H9 (cell line): ENCODE results near the gene SPRED1. TPM values are rescaled to one million over a fixed set of nuclear protein-coding genes. Genes with fewer than 3 reads are reported as not detected.

Experiments
- DNase-seq: peaks from one replicate; pipeline ENCODE4 v3.0.0-alpha.2; 2017
- H2AFZ ChIP-seq: one replicate; pipeline ENCODE4 v1.6.1; 2013; ENCODE audit warnings: mild to moderate bottlenecking, low read length, control low read depth, moderate library complexity
- H2AK5ac ChIP-seq: 2 replicates; pipeline ENCODE4 v1.6.1; 2013; ENCODE audit warnings: low read length, control low read depth, mixed read lengths; ENCODE audit not compliant: insufficient read length
- H2BK120ac ChIP-seq: one replicate; pipeline ENCODE4 v1.6.1; 2013; ENCODE audit warnings: low read depth, mild to moderate bottlenecking, low read length, control low read depth, inconsistent platforms; ENCODE audit not compliant: poor library complexity, severe bottlenecking
- H2BK12ac ChIP-seq: 2 replicates; pipeline ENCODE4 v1.6.1; 2013; ENCODE audit warnings: low read length, control low read depth, mixed read lengths, low read depth; ENCODE audit not compliant: insufficient read length
- H2BK15ac ChIP-seq: 2 replicates; pipeline ENCODE4 v1.6.1; 2013; ENCODE audit warnings: low read depth, low read length, control low read depth
- H2BK20ac ChIP-seq: one replicate; pipeline ENCODE4 v1.6.1; 2013; ENCODE audit warnings: low read depth, mild to moderate bottlenecking, low read length, control low read depth, inconsistent platforms; ENCODE audit not compliant: poor library complexity, severe bottlenecking
- H2BK5ac ChIP-seq: 2 replicates; pipeline ENCODE4 v1.6.1; 2013; ENCODE audit warnings: low read length, control low read depth, mixed read lengths; ENCODE audit not compliant: insufficient read length
- H3K14ac ChIP-seq: 2 replicates; pipeline ENCODE4 v1.6.1; 2013; ENCODE audit warnings: low read length, control low read depth; ENCODE audit not compliant: insufficient read depth
- H3K18ac ChIP-seq: 2 replicates; pipeline ENCODE4 v1.6.1; 2013; ENCODE audit warnings: low read depth, mild to moderate bottlenecking, mixed read lengths, low read length, control low read depth; ENCODE audit not compliant: insufficient read length
- H3K23ac ChIP-seq: 2 replicates; pipeline ENCODE4 v1.6.1; 2013; ENCODE audit warnings: low read length, control low read depth, mixed read lengths, low read depth; ENCODE audit not compliant: insufficient read length
- H3K23me2 ChIP-seq: 2 replicates; pipeline ENCODE4 v1.6.1; 2013; ENCODE audit warnings: low read depth, mild to moderate bottlenecking, mixed read lengths, low read length, control low read depth; ENCODE audit not compliant: insufficient read length, poor library complexity, severe bottlenecking
- H3K27ac ChIP-seq: 2 replicates; pipeline ENCODE4 v1.5.1; 2013; ENCODE audit warnings: low read length, control low read depth, mixed read lengths, low read depth; ENCODE audit not compliant: insufficient read length
- H3K27me3 ChIP-seq: 2 replicates; pipeline ENCODE4 v1.6.1; 2013; ENCODE audit warnings: low read length, control low read depth, inconsistent platforms; ENCODE audit not compliant: insufficient read depth
- H3K4ac ChIP-seq: 2 replicates; pipeline ENCODE4 v1.6.1; 2013; ENCODE audit warnings: low read depth, mild to moderate bottlenecking, control low read depth, inconsistent platforms, low read length, moderate library complexity
- H3K4me1 ChIP-seq: 2 replicates; pipeline ENCODE4 v1.6.1; 2013; ENCODE audit warnings: low read length, control low read depth, inconsistent platforms; ENCODE audit not compliant: insufficient read depth
- H3K4me2 ChIP-seq: 2 replicates; pipeline ENCODE4 v1.6.1; 2013; ENCODE audit warnings: low read length, control low read depth, mixed read lengths; ENCODE audit not compliant: insufficient read length, insufficient read depth
- H3K56ac ChIP-seq: 2 replicates; pipeline ENCODE4 v1.6.1; 2013; ENCODE audit warnings: low read depth, mild to moderate bottlenecking, mixed read lengths, low read length, control low read depth; ENCODE audit not compliant: insufficient read length
- H3K79me1 ChIP-seq: 2 replicates; pipeline ENCODE4 v1.6.1; 2013; ENCODE audit warnings: low read depth, mild to moderate bottlenecking, moderate library complexity, low read length, control low read depth, inconsistent platforms; ENCODE audit not compliant: insufficient read depth, poor library complexity, severe bottlenecking
- H3K79me2 ChIP-seq: 2 replicates; pipeline ENCODE4 v1.6.1; 2013; ENCODE audit warnings: low read length, control low read depth, inconsistent platforms; ENCODE audit not compliant: insufficient read depth
- H3K9ac ChIP-seq: 2 replicates; pipeline ENCODE4 v1.6.1; 2013; ENCODE audit warnings: low read length, control low read depth, mixed read lengths; ENCODE audit not compliant: insufficient read length; ENCODE audit errors: extremely low read depth
- H3K9me3 ChIP-seq: one replicate; pipeline ENCODE4 v1.6.1; 2013; ENCODE audit warnings: low read depth, low read length, inconsistent platforms; ENCODE audit not compliant: control insufficient read depth
- H3T11ph ChIP-seq: one replicate; pipeline ENCODE4 v1.6.1; 2013; ENCODE audit warnings: mild to moderate bottlenecking, low read length, control low read depth, inconsistent platforms
- H4K20me1 ChIP-seq: one replicate; pipeline ENCODE4 v1.6.1; 2013; ENCODE audit not compliant: control insufficient read depth, insufficient read length, insufficient read depth
- H4K5ac ChIP-seq: 2 replicates; pipeline ENCODE4 v1.6.1; 2013; ENCODE audit warnings: low read depth, mild to moderate bottlenecking, mixed read lengths, low read length, control low read depth; ENCODE audit not compliant: insufficient read length
- H4K8ac ChIP-seq: replicated peaks from 2 replicates; pipeline ENCODE4 v1.6.1; 2013; ENCODE audit warnings: low read length, control low read depth, mixed read lengths, low read depth; ENCODE audit not compliant: insufficient read length
- H4K91ac ChIP-seq: 2 replicates; pipeline ENCODE4 v1.6.1; 2013; ENCODE audit warnings: low read depth, mild to moderate bottlenecking, moderate library complexity, mixed read lengths, low read length, control low read depth; ENCODE audit not compliant: insufficient read length
- H3K27ac Mint-ChIP-seq, 3 experiments: 2 replicates in 2 of 3; 3 replicates in 1 of 3; pipeline ENCODE4 v1.8.0; 2020 to 2021; ENCODE audit warnings: mixed read lengths in 3 of 3, mild to moderate bottlenecking in 1 of 3, moderate library complexity in 1 of 3
- H3K27me3 Mint-ChIP-seq: 2 replicates; pipeline ENCODE4 v1.8.0; 2021; ENCODE audit warnings: low read depth, mild to moderate bottlenecking, moderate library complexity, mixed read lengths
- H3K36me3 Mint-ChIP-seq, 3 experiments: 2 replicates in 2 of 3; 3 replicates in 1 of 3; pipeline ENCODE4 v1.8.0; 2020 to 2021; ENCODE audit warnings: low read depth in 3 of 3, mixed read lengths in 3 of 3; ENCODE audit not compliant: insufficient read depth in 1 of 3
- H3K4me1 Mint-ChIP-seq, 2 experiments: 2 replicates each; pipeline ENCODE4 v1.8.0; 2020; ENCODE audit warnings: mixed read lengths in 2 of 2
- H3K4me3 Mint-ChIP-seq, 2 experiments: 2 replicates in 1 of 2; 3 replicates in 1 of 2; pipeline ENCODE4 v1.8.0; 2020 to 2021; ENCODE audit warnings: mild to moderate bottlenecking in 2 of 2, mixed read lengths in 2 of 2, moderate library complexity in 1 of 2
- H3K9me3 Mint-ChIP-seq, 2 experiments: 2 replicates in 1 of 2; 3 replicates in 1 of 2; pipeline ENCODE4 v1.8.0; 2020; ENCODE audit warnings: mild to moderate bottlenecking in 2 of 2, mixed read lengths in 2 of 2, moderate library complexity in 1 of 2
- CTCF ChIP-seq: fragments of 200-600 bp; sonication (generic); conservative IDR thresholded peaks from 3 replicates; pipeline ENCODE4 v1.8.0; 2021; ENCODE audit warnings: antibody characterized with exemption, mild to moderate bottlenecking
- WGBS: extraction: QIAGEN DNeasy Blood & Tissue Kit; methylation state at CpG from one replicate; pipeline ENCODE4 v1.1.7; 2013; ENCODE audit warnings: missing lambda C conversion rate, low lambda C conversion rate, mixed read lengths; ENCODE audit not compliant: insufficient read length; ENCODE audit errors: extremely low coverage; 5-methylcytosine and 5-hydroxymethylcytosine counted together
- total RNA-seq: library from RNA; stranded (reverse); gene quantifications from 2 replicates; pipeline ENCODE4 v1.2.1, GENCODE V29; 2021

Gene SPRED1
- total RNA-seq, 1 experiment from 2014 or later: 41.0 TPM

GRCh38 chr15:38211811-38212210, 40.8 kb upstream of the SPRED1 start:
- WGBS: no CpG with 5 or more reads among the region's 4 CpGs

More at GRCh38 chr15:38211811-38212210, 40.8 kb upstream of the SPRED1 start:
- Histone ChIP-seq H4K91ac (no peak overlapping the region), H3K79me2 (no peaks in the 10 kb centered on the region), H3K23ac (no peak overlapping the region), H4K20me1 (no peaks in the 10 kb centered on the region), H3K56ac (no peak overlapping the region), H3K27ac (no peak overlapping the region), H2BK20ac (no peak overlapping the region), H2AK5ac (no peak overlapping the region), H3K9ac (no peak overlapping the region), H3K79me1 (no peaks in the 10 kb centered on the region), H2BK12ac (no peak overlapping the region), H3K27me3 (no peaks in the 10 kb centered on the region), H3K18ac (no peak overlapping the region), H3T11ph (no peak overlapping the region), H3K4me2 (no peak overlapping the region), H3K4ac (no peak overlapping the region), H3K23me2 (no peaks in the 10 kb centered on the region), H3K9me3 (no peaks in the 10 kb centered on the region), H2AFZ (no peak overlapping the region), H3K4me1 (no peaks in the 10 kb centered on the region), H3K14ac (no peak overlapping the region), H2BK120ac (no peak overlapping the region), H4K8ac (no peak overlapping the region), H2BK5ac (no peak overlapping the region), H4K5ac (no peak overlapping the region), H2BK15ac (no peak overlapping the region)
- Mint-ChIP-seq H3K27ac (no peak overlapping the region), H3K27me3 (peaks cover 3% of the 10 kb centered on the region), H3K36me3 (no peaks in the 10 kb centered on the region), H3K4me3 (no peak overlapping the region), H3K9me3 (no peaks in the 10 kb centered on the region), H3K4me1 (peaks cover 4 to 12% of the 10 kb centered on the region in 2 experiments; a peak in 3 of 4 replicates)
- TF ChIP-seq CTCF: no peak
- no peak for DNase-seq
